ENCODE measurements around the gene DNMT1.

GRCh38 chr19:10230173-10230860 lies 35.6 kb upstream of the DNMT1 start:
- TF ChIP-seq CTCF (conservative IDR thresholded peaks at IDR 0.05) (no peak), EZH2 (IDR thresholded peaks at IDR 0.05; ENCODE audit: low read depth) (no peak)
